Measurements from ENCODE around the gene PREX1.

DNA sequence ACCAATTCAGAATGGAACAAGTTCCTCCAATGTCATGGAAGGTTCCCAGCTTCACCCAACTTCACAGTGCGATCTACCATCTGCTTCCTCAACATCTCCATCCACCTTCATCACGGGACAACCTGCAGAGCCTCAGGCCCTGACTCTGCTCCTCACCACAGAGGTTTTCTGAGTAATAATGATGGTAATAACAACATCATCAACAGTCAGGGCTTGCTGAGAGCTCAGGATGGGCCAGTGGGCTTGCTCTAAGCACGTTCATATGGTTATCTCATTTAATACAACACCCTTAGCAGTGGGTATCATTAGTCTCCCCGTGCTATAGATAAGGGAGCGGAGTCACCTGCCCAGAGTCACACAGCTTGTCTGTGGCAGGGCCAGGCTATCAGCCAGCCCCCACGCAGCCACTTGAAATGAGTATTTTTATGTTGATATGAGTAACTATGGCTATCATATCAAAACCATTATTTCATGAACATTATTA lies 38.6 kb downstream of the PREX1 start:
- TF ChIP-seq, protein P1, sequence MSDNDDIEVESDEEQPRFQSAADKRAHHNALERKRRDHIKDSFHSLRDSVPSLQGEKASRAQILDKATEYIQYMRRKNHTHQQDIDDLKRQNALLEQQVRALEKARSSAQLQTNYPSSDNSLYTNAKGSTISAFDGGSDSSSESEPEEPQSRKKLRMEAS (IDR thresholded peaks at IDR 0.05; ENCODE audit: low read depth, low read length), result no peak
- TF ChIP-seq, protein P2, sequence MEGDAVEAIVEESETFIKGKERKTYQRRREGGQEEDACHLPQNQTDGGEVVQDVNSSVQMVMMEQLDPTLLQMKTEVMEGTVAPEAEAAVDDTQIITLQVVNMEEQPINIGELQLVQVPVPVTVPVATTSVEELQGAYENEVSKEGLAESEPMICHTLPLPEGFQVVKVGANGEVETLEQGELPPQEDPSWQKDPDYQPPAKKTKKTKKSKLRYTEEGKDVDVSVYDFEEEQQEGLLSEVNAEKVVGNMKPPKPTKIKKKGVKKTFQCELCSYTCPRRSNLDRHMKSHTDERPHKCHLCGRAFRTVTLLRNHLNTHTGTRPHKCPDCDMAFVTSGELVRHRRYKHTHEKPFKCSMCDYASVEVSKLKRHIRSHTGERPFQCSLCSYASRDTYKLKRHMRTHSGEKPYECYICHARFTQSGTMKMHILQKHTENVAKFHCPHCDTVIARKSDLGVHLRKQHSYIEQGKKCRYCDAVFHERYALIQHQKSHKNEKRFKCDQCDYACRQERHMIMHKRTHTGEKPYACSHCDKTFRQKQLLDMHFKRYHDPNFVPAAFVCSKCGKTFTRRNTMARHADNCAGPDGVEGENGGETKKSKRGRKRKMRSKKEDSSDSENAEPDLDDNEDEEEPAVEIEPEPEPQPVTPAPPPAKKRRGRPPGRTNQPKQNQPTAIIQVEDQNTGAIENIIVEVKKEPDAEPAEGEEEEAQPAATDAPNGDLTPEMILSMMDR (IDR thresholded peaks at IDR 0.05; ENCODE audit: low read depth, low read length), result no peak
- TF ChIP-seq POLR2A (IDR thresholded peaks at IDR 0.05; ENCODE audit: extremely low read depth, insufficient read length), result no peak
- TF ChIP-seq MYC (IDR thresholded peaks at IDR 0.05; ENCODE audit: low read depth, low read length), result no peak
